GM21360 (cell line): Measurements from ENCODE around the gene RBM24.

Source experiments
- ATAC-seq: cut with Tn5 transposase; IDR thresholded peaks from one replicate; pipeline ENCODE4 v1.9.1; 2021; ENCODE audit warnings: mild to moderate bottlenecking, moderate library complexity; ENCODE audit not compliant: unreplicated experiment

RBM24 gene

GRCh38 chr6:17341117-17341805, 60.1 kb downstream of the RBM24 start:
- ATAC-seq = no peak

DNA sequence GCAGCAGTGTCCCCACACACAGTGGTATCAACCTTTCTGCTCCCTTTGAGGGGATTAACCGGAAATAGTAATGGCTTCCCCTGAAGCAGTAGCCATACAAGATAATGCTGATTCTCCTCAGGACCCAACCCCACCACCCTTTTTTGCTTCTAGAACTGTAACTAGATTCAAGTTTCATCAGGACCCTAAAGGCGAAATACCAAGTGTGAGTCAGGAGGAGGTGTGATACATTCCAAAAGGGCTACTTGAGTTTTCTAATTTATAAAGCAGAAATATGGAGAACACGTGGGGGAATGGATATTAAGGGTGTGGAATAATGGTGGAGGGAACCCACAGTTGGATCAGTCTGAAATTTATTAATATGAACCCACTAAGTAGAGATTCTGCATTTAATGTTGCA, 60.7 kb downstream of the RBM24 start:
- no peak for ATAC-seq

- no peak for ATAC-seq
These were observed 62.1 kb downstream of the RBM24 start for GRCh38 chr6:17343215-17343614.
